ENCODE results near the gene SPEM3. TPM values are rescaled to one million over a fixed set of nuclear protein-coding genes. Genes with fewer than 3 reads are reported as not detected.
A peak's percentile ranks its signal among the peaks of the same experiment; 100 is the strongest.

The SPEM3 gene
- total and polyA plus RNA-seq, 10 of the 15 experiments (the other 5 are each of a cell fraction or from before 2014, with no cell fraction given): not detected

GRCh38 chr17:7393613-7394451 lies 34.8 kb upstream of the SPEM3 start (continued):
- TF ChIP-seq PKNOX1 (IDR thresholded peaks at IDR 0.05) (no peak), CEBPZ (IDR thresholded peaks at IDR 0.05; ENCODE audit: low read depth, low read length) (no peak)

GRCh38 chr17:7394452-7395191 lies 34.0 kb upstream of the SPEM3 start, which contains the start of gene PLSCR3:
Gene PLSCR3, minus strand, starts transcription at chr17:7394525. Its CDS starts 415 bp downstream, at chr17:7394110.
- Histone ChIP-seq H3K27ac (ENCODE audit: control insufficient read depth, insufficient read depth) (peak within 1 kb of the TSS; percentile 58), H3K27me3 (replicated peaks in 1 of 2; ENCODE audit: control insufficient read depth in 2 of 2, insufficient read depth in 2 of 2, low read length in 1 of 2) (no peaks in the 10 kb centered on the region), H2AFZ (ENCODE audit: control insufficient read depth, low read depth, low read length) (peak within 1 kb of the TSS; percentile 92), H3K4me2 (ENCODE audit: control insufficient read depth, insufficient read depth) (peak within 1 kb of the TSS; percentile 96), H3K9me3 (replicated peaks; ENCODE audit: control insufficient read depth, insufficient read depth, low read length) (no peaks in the 10 kb centered on the region), H3K36me3 (ENCODE audit: control insufficient read depth in 2 of 2, insufficient read depth in 2 of 2, low read length in 1 of 2) (no peaks in the 10 kb centered on the region), H3K9ac (ENCODE audit: control insufficient read depth, insufficient read depth, low read length) (peak within 1 kb of the TSS; percentile 85), H3K4me1 (ENCODE audit: control insufficient read depth, insufficient read depth, low read length) (no peaks in the 10 kb centered on the region), H3K4me3 (peak within 1 kb of the TSS; percentile 80), H4K20me1 (ENCODE audit: control insufficient read depth, insufficient read depth) (no peaks in the 10 kb centered on the region), H3K79me2 (ENCODE audit: control insufficient read depth, insufficient read depth, low read length) (peaks cover 2% of the 10 kb centered on the region)
- SMC1A ChIA-PET (ENCODE audit: uncharacterized antibody, unreplicated experiment): no interaction called here
- 1% methylated on average over 52 of the region's 71 CpGs for WGBS (ENCODE audit: insufficient coverage, insufficient replicate concordance, low lambda C conversion rate, missing lambda C conversion rate)
- RAD21 ChIA-PET (ENCODE audit: unreplicated experiment): interaction anchor here (0.6 to 1.3 kb wide), 7 partner anchors 9 to 256 kb away, joined by 3 to 10 read pairs (median 3); partner anchors contain the start of genes ACAP1, TMEM102, TMEM256 and TNFSF12
- DNase-seq (ENCODE audit: low read depth, low spot score) (peak; percentile 26), ATAC-seq (peak; percentile 96), FAIRE-seq (peak; percentile 65)
- POLR2A ChIA-PET: interaction anchor here (0.6 to 3.2 kb wide), 3 partner anchors 9 to 282 kb away, joined by 3 to 23 read pairs (median 3); partner anchors contain the start of gene TMEM256
- CTCF ChIA-PET: interaction anchor here (1.0 to 1.5 kb wide), 2 partner anchors 127 to 166 kb away, joined by 4 to 10 read pairs; partner anchors contain the start of gene SENP3
- BruUV-seq (replicated peaks): no TSS peak
- in situ Hi-C loops (cut with MboI): no loop called here
- intact Hi-C loops (cut with micrococcal nuclease; ENCODE audit: unreplicated experiment): no loop called here
- no peak for TF ChIP-seq IKZF2 (IDR thresholded peaks at IDR 0.05)
- no peak; a peak in 1 of 4 replicates for TF ChIP-seq BHLHE40 (IDR thresholded peaks at IDR 0.05; ENCODE audit: borderline replicate concordance in 1 of 2, low read depth in 2 of 2, low read length in 1 of 2)
- no peak for TF ChIP-seq EZH2 (IDR thresholded peaks at IDR 0.05; ENCODE audit: borderline replicate concordance, control insufficient read depth, low read depth, low read length)
- 0 out of 2 replicates have a peak, but pooled peaks have one; percentile 29 for TF ChIP-seq PKNOX1 (IDR thresholded peaks at IDR 0.05)
- TF ChIP-seq RBBP5 (conservative IDR thresholded peaks at IDR 0.05): no peak
- TF ChIP-seq PAX8 (IDR thresholded peaks at IDR 0.05): no peak
- TF ChIP-seq CHD2 (IDR thresholded peaks at IDR 0.05; ENCODE audit: borderline replicate concordance, low read depth, low read length): peak; percentile 16; the same call in 1 of the 2 replicates
- TF ChIP-seq NR2C1 (IDR thresholded peaks at IDR 0.05): peak; percentile 6; the same call in 1 of the 2 replicates
- TF ChIP-seq SMC3 (IDR thresholded peaks at IDR 0.05; ENCODE audit: borderline replicate concordance, low read length): 0 out of 2 replicates have a peak, but pooled peaks have one; percentile 16
- TF ChIP-seq RB1 (IDR thresholded peaks at IDR 0.05; ENCODE audit: borderline replicate concordance): 0 out of 2 replicates have a peak, but pooled peaks have one; percentile 53
- no peak; the same call in 1 of the 2 replicates for TF ChIP-seq MAX (IDR thresholded peaks at IDR 0.05; ENCODE audit: low read depth, low read length)
- no peak for TF ChIP-seq TBL1XR1 (IDR thresholded peaks at IDR 0.05; ENCODE audit: low read depth, low read length)

Measured in GM12878 (cell line).